ENCODE results near the gene KAZN. TPM values are rescaled to one million over a fixed set of nuclear protein-coding genes. Genes with fewer than 3 reads are reported as not detected.

The KAZN gene
- total RNA-seq, 1 experiment from 2014 or later = 15.6 TPM

- intact Hi-C loops (cut with micrococcal nuclease; ENCODE audit: unreplicated experiment) = no loop called here
- H3K4me2 ChIP-seq = no peak overlapping the region
- no peaks in the 10 kb centered on the region for H3K36me3 ChIP-seq (ENCODE audit: low read depth)
- H3K79me2 ChIP-seq (ENCODE audit: low read depth) = no peaks in the 10 kb centered on the region
- TF ChIP-seq CTCF (conservative IDR thresholded peaks at IDR 0.05) = no peak
- no peak for TF ChIP-seq EZH2 (IDR thresholded peaks at IDR 0.05; ENCODE audit: low read depth)
- H3F3A ChIP-seq (ENCODE audit: insufficient read depth, low read depth) = no peaks in the 10 kb centered on the region
- no peaks in the 10 kb centered on the region for H3K9me2 ChIP-seq (ENCODE audit: insufficient read depth)
- H2AFZ ChIP-seq = no peak overlapping the region
- H4K20me1 ChIP-seq (ENCODE audit: insufficient read depth) = no peaks in the 10 kb centered on the region
- ChIA-PET POLR2A (ENCODE audit: unreplicated experiment) (no interaction called here), CTCF (no interaction called here)
- H3K9me3 ChIP-seq (ENCODE audit: insufficient read depth, low read depth) = no peaks in the 10 kb centered on the region
- H3K27me3 ChIP-seq (ENCODE audit: insufficient read depth, low read depth) = peaks cover 25% of the 10 kb centered on the region
- no TSS peak for BruUV-seq (replicated peaks)
- H3K4me1 ChIP-seq (replicated peaks; ENCODE audit: insufficient read depth) = no peaks in the 10 kb centered on the region
- no peak overlapping the region for H3K4me3 ChIP-seq
- no peak for DNase-seq
- H3K27ac ChIP-seq = no peak overlapping the region
These were observed 117.3 kb downstream of the KAZN start for GRCh38 chr1:14715802-14716201.

GRCh38 chr1:14716474-14716873, 118.0 kb downstream of the KAZN start:
- BruUV-seq (replicated peaks) = no TSS peak
- no peak for DNase-seq
- Histone ChIP-seq H3K79me2 (ENCODE audit: low read depth) (no peaks in the 10 kb centered on the region), H3K9me2 (ENCODE audit: insufficient read depth) (no peaks in the 10 kb centered on the region), H3F3A (ENCODE audit: insufficient read depth, low read depth) (no peaks in the 10 kb centered on the region), H2AFZ (no peak overlapping the region), H3K27ac (no peak overlapping the region), H3K4me1 (replicated peaks; ENCODE audit: insufficient read depth) (no peaks in the 10 kb centered on the region), H4K20me1 (ENCODE audit: insufficient read depth) (no peaks in the 10 kb centered on the region), H3K36me3 (ENCODE audit: low read depth) (no peaks in the 10 kb centered on the region), H3K4me2 (no peak overlapping the region), H3K27me3 (ENCODE audit: insufficient read depth, low read depth) (peaks cover 32% of the 10 kb centered on the region), H3K9me3 (ENCODE audit: insufficient read depth, low read depth) (no peaks in the 10 kb centered on the region), H3K4me3 (no peak overlapping the region)
- ChIA-PET POLR2A (ENCODE audit: unreplicated experiment) (no interaction called here), CTCF (no interaction called here)
- TF ChIP-seq EZH2 (IDR thresholded peaks at IDR 0.05; ENCODE audit: low read depth) (no peak), CTCF (conservative IDR thresholded peaks at IDR 0.05) (no peak)
- intact Hi-C loops (cut with micrococcal nuclease; ENCODE audit: unreplicated experiment) = no loop called here

- TF ChIP-seq CTCF (conservative IDR thresholded peaks at IDR 0.05) (no peak), EZH2 (IDR thresholded peaks at IDR 0.05; ENCODE audit: low read depth) (no peak)
- Histone ChIP-seq H3K4me3 (no peak overlapping the region), H3K27ac (no peak overlapping the region), H4K20me1 (ENCODE audit: insufficient read depth) (no peaks in the 10 kb centered on the region), H3K4me2 (no peak overlapping the region), H3K79me2 (ENCODE audit: low read depth) (no peaks in the 10 kb centered on the region), H3F3A (ENCODE audit: insufficient read depth, low read depth) (no peaks in the 10 kb centered on the region), H3K36me3 (ENCODE audit: low read depth) (no peaks in the 10 kb centered on the region), H3K27me3 (ENCODE audit: insufficient read depth, low read depth) (peaks cover 32% of the 10 kb centered on the region), H3K9me2 (ENCODE audit: insufficient read depth) (no peaks in the 10 kb centered on the region), H2AFZ (no peak overlapping the region), H3K9me3 (ENCODE audit: insufficient read depth, low read depth) (no peaks in the 10 kb centered on the region), H3K4me1 (replicated peaks; ENCODE audit: insufficient read depth) (no peaks in the 10 kb centered on the region)
- intact Hi-C loops (cut with micrococcal nuclease; ENCODE audit: unreplicated experiment) = no loop called here
- no TSS peak for BruUV-seq (replicated peaks)
- DNase-seq = no peak
- ChIA-PET CTCF (no interaction called here), POLR2A (ENCODE audit: unreplicated experiment) (no interaction called here)
These were observed 120.0 kb downstream of the KAZN start for GRCh38 chr1:14718476-14718875.
